BLaER1 treated with 17β-estradiol and CSF1 and Interleukin-3, amounts not matched to agents 10 nM and 100 nM (cell line): ENCODE results near the gene TRIM29.

Experiments used
- H3K27ac ChIP-seq, 11 experiments: shearing (Covaris generic); formaldehyde crosslinking; 2 replicates each; pipeline ENCODE4 v1.8.1; 2022
- H3K27me3 ChIP-seq, 11 experiments: shearing (Covaris generic); formaldehyde crosslinking; 2 replicates each; pipeline ENCODE4 v1.8.1; 2022
- H3K36me3 ChIP-seq, 11 experiments: shearing (Covaris generic); formaldehyde crosslinking; 2 replicates each; pipeline ENCODE4 v1.8.1; 2022
- H3K4me1 ChIP-seq, 10 experiments: shearing (Covaris generic); formaldehyde crosslinking; 2 replicates each; pipeline ENCODE4 v1.8.1; 2022
- H3K4me2 ChIP-seq, 11 experiments: shearing (Covaris generic); formaldehyde crosslinking; 2 replicates each; pipeline ENCODE4 v1.8.1; 2022
- H3K4me3 ChIP-seq, 10 experiments: shearing (Covaris generic); formaldehyde crosslinking; 2 replicates each; pipeline ENCODE4 v1.8.1; 2022
- H3K9ac ChIP-seq, 11 experiments: shearing (Covaris generic); formaldehyde crosslinking; 2 replicates each; pipeline ENCODE4 v1.8.1; 2022
- H3K9me3 ChIP-seq, 11 experiments: shearing (Covaris generic); formaldehyde crosslinking; replicated peaks in 1 of 11; 2 replicates each; pipeline ENCODE4 v1.8.1; 2022
- H4K20me1 ChIP-seq, 11 experiments: shearing (Covaris generic); formaldehyde crosslinking; 2 replicates each; pipeline ENCODE4 v1.8.1; 2022
- Cebpa-rat ChIP-seq, 11 experiments: shearing (Covaris generic); IDR thresholded peaks; 2 replicates each; pipeline ENCODE4 v1.8.1; 2022

Gene TRIM29

DNA sequence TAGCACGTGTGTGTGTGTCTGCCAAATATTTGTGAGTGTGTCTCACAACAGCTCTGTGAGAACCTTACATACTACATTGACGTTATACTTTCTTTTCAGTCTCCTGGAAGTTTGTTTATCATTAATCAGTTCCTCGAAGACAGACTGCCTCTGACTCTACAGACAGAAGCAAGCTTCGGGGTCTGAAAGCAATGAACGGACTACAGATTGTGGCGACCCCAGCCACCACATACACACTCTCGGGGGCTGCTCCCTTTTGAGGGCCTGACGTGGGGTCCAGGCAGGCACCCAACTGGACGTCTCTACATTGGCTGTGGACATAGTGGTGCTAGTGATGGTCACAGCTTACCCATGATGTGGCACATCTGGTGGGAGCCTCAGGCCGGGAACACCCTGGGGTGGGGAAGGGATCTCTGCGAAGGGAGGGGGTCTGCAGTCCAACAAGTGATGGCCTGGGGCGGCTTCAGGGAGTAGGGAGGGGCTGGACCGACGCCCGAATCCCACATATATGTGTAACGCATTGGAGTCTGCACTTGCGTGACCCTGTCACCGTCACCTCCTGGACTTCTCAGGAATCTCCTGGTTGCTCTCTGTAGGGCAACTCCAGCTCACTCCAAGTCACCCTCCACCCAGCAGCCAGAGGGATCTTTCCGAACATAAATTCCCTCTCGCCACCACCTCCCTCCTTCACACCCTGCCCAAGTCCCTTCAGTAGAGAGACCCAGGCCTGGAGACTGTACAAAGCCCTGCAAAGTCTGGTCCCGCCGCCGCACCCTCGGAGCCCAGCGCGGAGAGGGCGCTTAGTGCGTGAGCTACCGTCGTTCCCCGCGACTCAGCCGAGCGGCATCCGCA, 30.4 kb upstream of the TRIM29 start:
- peak overlapping the region in 4 of 10 experiments; percentile 28 to 45 (median 42); a peak in 6 of 20 replicates for H3K4me3 ChIP-seq

DNA sequence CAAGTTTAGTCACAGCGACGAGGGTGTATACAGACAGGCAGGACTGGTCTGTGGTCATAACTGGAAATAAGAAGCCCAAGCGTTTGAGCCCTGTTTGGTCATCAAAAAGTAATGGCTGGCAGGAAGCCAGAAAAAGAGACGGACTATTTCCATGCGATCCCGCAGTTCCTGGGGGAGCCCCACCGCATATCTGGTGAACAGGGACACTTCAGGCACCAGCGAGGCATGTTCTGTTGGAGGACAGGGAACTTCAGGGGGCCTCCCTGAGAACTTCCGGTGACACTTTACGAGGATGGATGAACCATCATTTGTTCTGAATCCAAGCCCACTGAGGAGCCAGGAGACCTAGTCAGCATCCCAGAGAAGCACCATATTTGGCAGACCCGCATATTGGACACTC, 29.7 kb upstream of the TRIM29 start:
- TF ChIP-seq Cebpa-rat (IDR thresholded peaks at IDR 0.05): no peak
- Histone ChIP-seq H3K27me3 (peaks cover 0 to 35% (median 28%) of the 10 kb centered on the region in 11 experiments; a peak in 20 of 22 replicates), H3K9ac (no peak overlapping the region), H4K20me1 (peaks cover 0 to 16% (median 0%) of the 10 kb centered on the region in 11 experiments; a peak in 2 of 22 replicates), H3K36me3 (no peaks in the 10 kb centered on the region), H3K9me3 (peaks cover 0 to 11% (median 4%) of the 10 kb centered on the region in 11 experiments; a peak in 9 of 22 replicates), H3K4me3 (no peak overlapping the region), H3K27ac (no peak overlapping the region), H3K4me1 (peaks cover 0 to 20% (median 5%) of the 10 kb centered on the region in 10 experiments; a peak in 16 of 20 replicates), H3K4me2 (no peak overlapping the region)

More for the DNA sequence above, 30.4 kb upstream of the TRIM29 start:
- peaks cover 0 to 35% (median 28%) of the 10 kb centered on the region in 11 experiments; a peak in 20 of 22 replicates for H3K27me3 ChIP-seq
- peaks cover 0 to 23% (median 7%) of the 10 kb centered on the region in 10 experiments; a peak in 16 of 20 replicates for H3K4me1 ChIP-seq
- H3K9me3 ChIP-seq: peaks cover 0 to 11% (median 4%) of the 10 kb centered on the region in 11 experiments; a peak in 9 of 22 replicates
- peaks cover 0 to 16% (median 0%) of the 10 kb centered on the region in 11 experiments; a peak in 2 of 22 replicates for H4K20me1 ChIP-seq
- H3K27ac ChIP-seq: no peak overlapping the region
- TF ChIP-seq Cebpa-rat (IDR thresholded peaks at IDR 0.05): no peak
- H3K36me3 ChIP-seq: no peaks in the 10 kb centered on the region
- peak overlapping the region in 2 of 11 experiments; percentile 5 to 33; a peak in 1 of 22 replicates for H3K9ac ChIP-seq
- peak overlapping the region in 8 of 11 experiments; percentile 24 to 76 (median 47); a peak in 13 of 22 replicates for H3K4me2 ChIP-seq

DNA sequence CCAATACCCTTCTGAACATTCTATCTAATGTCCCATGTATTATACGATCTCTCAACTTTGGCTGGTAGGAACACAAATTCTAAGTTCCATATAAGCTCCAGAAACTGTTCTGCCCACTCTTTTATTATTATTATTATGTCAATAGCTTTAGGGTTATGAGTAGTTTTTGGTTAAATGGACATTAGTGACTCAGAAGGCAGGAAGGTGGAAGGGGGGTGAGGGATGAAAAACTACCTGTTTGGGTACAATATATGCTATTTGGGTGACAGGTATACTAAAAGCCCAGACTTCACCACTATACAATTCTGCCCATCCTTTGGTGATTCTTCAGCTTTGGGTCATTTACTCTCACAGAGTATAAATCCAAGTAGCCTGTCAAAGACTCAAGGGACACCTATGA, 22.5 kb upstream of the TRIM29 start:
- H3K9ac ChIP-seq: no peak overlapping the region
- no peak overlapping the region for H3K4me3 ChIP-seq
- no peak overlapping the region for H3K27ac ChIP-seq
- H3K27me3 ChIP-seq: no peaks in the 10 kb centered on the region
- H4K20me1 ChIP-seq: no peaks in the 10 kb centered on the region
- no peaks in the 10 kb centered on the region for H3K4me1 ChIP-seq
- peaks cover 0 to 26% (median 10%) of the 10 kb centered on the region in 11 experiments; a peak in 13 of 22 replicates for H3K9me3 ChIP-seq
- no peak for TF ChIP-seq Cebpa-rat (IDR thresholded peaks at IDR 0.05)
- H3K4me2 ChIP-seq: no peak overlapping the region
- no peaks in the 10 kb centered on the region for H3K36me3 ChIP-seq

DNA sequence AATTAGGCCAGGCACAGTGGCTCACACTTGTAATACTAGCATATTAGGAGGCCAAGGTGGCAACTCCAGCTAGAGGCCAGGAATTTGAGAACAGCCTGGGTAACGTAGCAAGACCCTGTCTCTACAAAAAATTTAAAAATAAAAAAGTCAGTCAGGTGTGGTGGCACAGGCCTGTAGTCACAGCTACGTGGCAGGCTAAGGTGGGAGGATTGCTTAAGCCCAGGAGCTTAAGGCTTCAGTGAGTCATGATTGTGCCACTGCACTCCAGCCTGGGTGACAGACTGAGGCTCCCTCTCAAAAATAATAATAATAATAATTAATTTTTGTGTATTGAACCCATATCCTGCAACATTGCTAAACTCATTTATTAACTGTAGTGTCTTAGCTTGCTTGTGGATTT, 15.3 kb upstream of the TRIM29 start:
- H3K27ac ChIP-seq: no peak overlapping the region
- H3K4me2 ChIP-seq: no peak overlapping the region
- H3K9me3 ChIP-seq: peaks cover 0 to 14% (median under 1%) of the 10 kb centered on the region in 11 experiments; a peak in 3 of 22 replicates
- no peaks in the 10 kb centered on the region for H3K4me1 ChIP-seq
- H3K4me3 ChIP-seq: no peak overlapping the region
- no peaks in the 10 kb centered on the region for H3K36me3 ChIP-seq
- no peaks in the 10 kb centered on the region for H4K20me1 ChIP-seq
- H3K9ac ChIP-seq: no peak overlapping the region
- TF ChIP-seq Cebpa-rat (IDR thresholded peaks at IDR 0.05): no peak
- no peaks in the 10 kb centered on the region for H3K27me3 ChIP-seq

DNA sequence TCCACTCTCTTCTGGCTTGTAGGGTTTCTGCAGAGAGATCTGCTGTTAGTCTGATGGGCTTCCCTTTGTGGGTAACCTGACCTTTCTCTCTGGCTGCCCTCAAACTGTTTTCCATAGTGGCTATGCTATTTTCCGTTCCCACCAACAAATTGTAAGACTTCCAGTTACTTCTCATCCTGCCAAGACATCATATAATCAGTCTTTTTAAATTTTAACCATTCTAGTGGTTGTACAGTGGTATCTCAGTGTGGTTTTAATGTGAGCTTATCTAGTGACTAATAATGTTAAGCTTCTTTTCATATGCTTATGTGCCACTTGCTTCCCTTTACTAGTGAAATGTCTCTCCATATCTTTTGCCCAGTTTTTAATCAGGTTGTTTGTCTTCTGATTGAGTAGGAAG, 13.6 kb upstream of the TRIM29 start:
- H4K20me1 ChIP-seq: 0 out of 22 replicates have a peak, but pooled peaks cover 0 to 8% (median 0%) of the 10 kb centered on the region in 11 experiments
- H3K27ac ChIP-seq: no peak overlapping the region
- no peaks in the 10 kb centered on the region for H3K4me1 ChIP-seq
- TF ChIP-seq Cebpa-rat (IDR thresholded peaks at IDR 0.05): no peak
- H3K9ac ChIP-seq: no peak overlapping the region
- no peak overlapping the region for H3K4me2 ChIP-seq
- H3K27me3 ChIP-seq: no peaks in the 10 kb centered on the region
- peaks cover 0 to 12% (median 0%) of the 10 kb centered on the region in 11 experiments; a peak in 3 of 22 replicates for H3K9me3 ChIP-seq
- H3K36me3 ChIP-seq: no peaks in the 10 kb centered on the region
- no peak overlapping the region for H3K4me3 ChIP-seq

DNA sequence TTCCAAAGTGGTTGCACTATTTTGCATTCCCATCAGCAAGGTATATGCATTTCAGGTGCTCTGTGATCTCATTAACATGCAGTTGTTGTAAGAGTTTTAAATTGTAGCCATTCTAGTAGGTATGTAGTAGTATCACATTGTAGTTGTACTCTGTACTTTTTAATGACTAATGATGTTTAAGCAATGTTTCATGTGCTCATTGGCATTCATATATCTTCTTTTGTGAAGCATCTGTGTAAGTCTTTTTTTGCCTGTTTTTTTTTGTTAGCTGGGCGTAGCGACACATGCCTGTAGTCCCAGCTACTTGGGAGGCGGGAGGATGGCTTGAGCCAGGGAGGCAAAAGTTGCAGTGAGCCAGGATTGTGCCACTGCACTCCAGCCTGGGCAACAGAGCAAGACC, 11.3 kb upstream of the TRIM29 start:
- H3K9ac ChIP-seq: no peak overlapping the region
- H4K20me1 ChIP-seq: 0 out of 22 replicates have a peak, but pooled peaks cover 0 to 8% (median 0%) of the 10 kb centered on the region in 11 experiments
- TF ChIP-seq Cebpa-rat (IDR thresholded peaks at IDR 0.05): no peak
- no peaks in the 10 kb centered on the region for H3K27me3 ChIP-seq
- H3K4me2 ChIP-seq: no peak overlapping the region
- H3K27ac ChIP-seq: no peak overlapping the region
- H3K36me3 ChIP-seq: no peaks in the 10 kb centered on the region
- peaks cover 0 to 5% (median 0%) of the 10 kb centered on the region in 11 experiments; a peak in 3 of 22 replicates for H3K9me3 ChIP-seq
- H3K4me3 ChIP-seq: no peak overlapping the region
- no peaks in the 10 kb centered on the region for H3K4me1 ChIP-seq

DNA sequence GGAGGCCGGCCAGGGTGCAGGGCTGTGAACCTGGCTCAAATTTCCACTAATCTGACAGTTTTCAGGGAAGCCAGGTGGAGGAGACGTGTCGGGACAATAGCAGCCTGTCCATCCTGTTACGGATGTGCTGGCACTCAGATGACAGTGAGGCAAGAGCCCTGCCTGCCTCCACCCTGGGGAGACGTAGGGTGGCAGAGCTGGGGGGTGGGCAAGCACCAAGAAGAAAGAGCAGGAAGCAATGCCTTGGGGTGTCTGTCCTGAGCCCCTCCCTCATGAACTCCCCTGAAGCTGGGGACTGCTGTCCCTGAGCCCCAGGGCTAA, 10.0 kb upstream of the TRIM29 start:
- H3K4me1 ChIP-seq: no peaks in the 10 kb centered on the region
- no peak overlapping the region for H3K9ac ChIP-seq
- H3K27me3 ChIP-seq: no peaks in the 10 kb centered on the region
- H3K27ac ChIP-seq: no peak overlapping the region
- TF ChIP-seq Cebpa-rat (IDR thresholded peaks at IDR 0.05): no peak
- H3K4me3 ChIP-seq: no peak overlapping the region
- H4K20me1 ChIP-seq: 0 out of 22 replicates have a peak, but pooled peaks cover 0 to 8% (median 0%) of the 10 kb centered on the region in 11 experiments
- H3K36me3 ChIP-seq: no peaks in the 10 kb centered on the region
- no peak overlapping the region for H3K4me2 ChIP-seq
- peaks cover 0 to 5% (median 0%) of the 10 kb centered on the region in 11 experiments; a peak in 3 of 22 replicates for H3K9me3 ChIP-seq

DNA sequence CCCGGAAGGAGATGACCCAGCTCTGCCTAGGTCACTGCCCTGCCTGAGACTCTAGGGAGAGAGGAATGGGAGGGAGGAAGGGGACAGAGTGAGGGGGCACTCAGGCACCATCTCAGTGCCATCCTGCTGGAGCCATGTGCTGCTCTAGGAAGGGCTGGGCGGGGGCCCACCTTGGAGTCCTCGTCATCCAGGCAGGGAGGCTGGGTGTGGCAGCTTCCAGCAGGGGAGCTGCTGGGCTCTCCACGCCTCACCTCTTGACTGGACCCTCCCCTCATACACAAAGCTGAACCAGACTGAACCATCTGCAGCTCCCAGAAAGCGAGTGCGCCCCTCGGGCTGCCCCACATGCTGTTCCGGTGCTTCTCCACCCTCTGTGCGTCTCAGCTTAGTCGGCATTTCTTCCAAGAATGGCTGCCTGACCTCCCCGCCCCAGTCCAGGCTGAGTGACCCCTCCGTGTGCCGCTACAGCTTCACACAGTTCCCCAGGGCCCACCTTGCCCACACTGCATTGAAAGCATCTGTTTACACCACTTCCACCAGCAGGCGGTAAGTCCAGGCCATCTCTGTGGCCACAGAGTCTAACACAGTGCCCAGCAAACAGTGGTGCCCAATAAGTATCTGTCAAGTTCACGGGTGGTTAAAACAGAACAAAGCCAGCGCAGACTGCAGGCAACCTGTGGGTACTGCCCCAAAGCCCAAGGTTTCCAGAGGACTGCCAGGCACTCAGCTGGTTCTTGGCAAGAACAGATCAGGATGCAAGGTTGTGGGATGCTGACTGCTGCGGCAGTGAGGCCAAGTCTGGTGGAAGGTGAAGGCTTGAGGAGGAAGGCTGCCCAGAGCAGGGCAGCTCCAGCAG, 9.4 kb upstream of the TRIM29 start:
- Histone ChIP-seq H3K9me3 (peaks cover 0 to 5% (median 0%) of the 10 kb centered on the region in 11 experiments; a peak in 3 of 22 replicates), H3K9ac (no peak overlapping the region), H4K20me1 (0 out of 22 replicates have a peak, but pooled peaks cover 0 to 8% (median 0%) of the 10 kb centered on the region in 11 experiments), H3K4me3 (no peak overlapping the region), H3K4me2 (no peak overlapping the region), H3K4me1 (peaks cover 0 to 6% (median 0%) of the 10 kb centered on the region in 10 experiments; a peak in 2 of 20 replicates), H3K36me3 (no peaks in the 10 kb centered on the region), H3K27ac (no peak overlapping the region), H3K27me3 (no peaks in the 10 kb centered on the region)
- no peak for TF ChIP-seq Cebpa-rat (IDR thresholded peaks at IDR 0.05)
